Measurements from ENCODE around the gene FSIP1.

Gene FSIP1

DNA sequence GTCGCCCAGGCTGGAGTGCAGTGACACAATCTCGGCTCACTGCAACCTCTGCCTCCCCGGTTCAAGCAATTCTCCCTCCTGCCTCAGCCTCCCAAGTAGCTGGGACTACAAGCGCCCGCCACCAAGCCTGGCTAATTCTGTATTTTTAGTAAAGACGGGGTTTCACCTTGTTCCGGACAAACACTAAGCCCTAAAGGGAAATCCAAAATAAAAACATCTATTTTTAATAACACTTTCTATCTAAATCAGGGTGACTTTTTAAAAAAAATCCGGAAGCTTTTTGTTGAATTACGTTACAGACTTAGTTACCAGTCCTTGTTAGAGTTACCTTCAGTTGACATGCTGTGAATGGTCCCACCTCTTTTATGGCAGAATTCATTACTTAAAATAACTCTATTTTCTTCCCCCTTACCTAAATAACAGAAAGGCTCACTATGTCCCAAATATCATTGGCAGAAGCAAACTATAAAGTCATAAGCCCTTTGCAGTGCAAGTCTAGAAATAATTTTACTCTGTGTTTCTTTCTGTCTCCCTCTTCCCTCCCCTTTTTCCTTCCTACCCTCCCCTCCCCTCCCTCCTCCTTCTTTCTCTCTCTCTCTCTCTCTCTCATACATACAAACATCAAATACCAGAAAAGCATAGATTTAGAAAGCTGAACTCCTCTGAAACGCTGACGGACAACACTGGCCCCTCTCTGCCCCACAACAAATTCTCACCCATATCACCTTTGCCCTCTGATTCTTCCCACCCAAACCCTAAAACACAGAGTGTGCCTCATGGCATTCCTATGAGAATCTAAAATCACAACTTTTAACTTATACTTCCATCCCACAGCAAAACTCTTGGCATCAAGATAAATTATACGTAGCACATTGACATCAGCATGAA lies 183.4 kb downstream of the FSIP1 start:
- H3K36me3 ChIP-seq, result no peaks in the 10 kb centered on the region
- no peaks in the 10 kb centered on the region for H3K9me3 ChIP-seq (ENCODE audit: severe bottlenecking)
- TF ChIP-seq, protein P1, sequence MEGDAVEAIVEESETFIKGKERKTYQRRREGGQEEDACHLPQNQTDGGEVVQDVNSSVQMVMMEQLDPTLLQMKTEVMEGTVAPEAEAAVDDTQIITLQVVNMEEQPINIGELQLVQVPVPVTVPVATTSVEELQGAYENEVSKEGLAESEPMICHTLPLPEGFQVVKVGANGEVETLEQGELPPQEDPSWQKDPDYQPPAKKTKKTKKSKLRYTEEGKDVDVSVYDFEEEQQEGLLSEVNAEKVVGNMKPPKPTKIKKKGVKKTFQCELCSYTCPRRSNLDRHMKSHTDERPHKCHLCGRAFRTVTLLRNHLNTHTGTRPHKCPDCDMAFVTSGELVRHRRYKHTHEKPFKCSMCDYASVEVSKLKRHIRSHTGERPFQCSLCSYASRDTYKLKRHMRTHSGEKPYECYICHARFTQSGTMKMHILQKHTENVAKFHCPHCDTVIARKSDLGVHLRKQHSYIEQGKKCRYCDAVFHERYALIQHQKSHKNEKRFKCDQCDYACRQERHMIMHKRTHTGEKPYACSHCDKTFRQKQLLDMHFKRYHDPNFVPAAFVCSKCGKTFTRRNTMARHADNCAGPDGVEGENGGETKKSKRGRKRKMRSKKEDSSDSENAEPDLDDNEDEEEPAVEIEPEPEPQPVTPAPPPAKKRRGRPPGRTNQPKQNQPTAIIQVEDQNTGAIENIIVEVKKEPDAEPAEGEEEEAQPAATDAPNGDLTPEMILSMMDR (IDR thresholded peaks at IDR 0.05; ENCODE audit: low read depth, low read length), result no peak
- no peak overlapping the region for H3K27ac ChIP-seq
- no peak overlapping the region for H3K4me3 ChIP-seq (ENCODE audit: low read depth, low read length)
- no peak for DNase-seq
- peaks cover 30% of the 10 kb centered on the region for H3K27me3 ChIP-seq (ENCODE audit: insufficient read depth, low read depth, severe bottlenecking)

DNA sequence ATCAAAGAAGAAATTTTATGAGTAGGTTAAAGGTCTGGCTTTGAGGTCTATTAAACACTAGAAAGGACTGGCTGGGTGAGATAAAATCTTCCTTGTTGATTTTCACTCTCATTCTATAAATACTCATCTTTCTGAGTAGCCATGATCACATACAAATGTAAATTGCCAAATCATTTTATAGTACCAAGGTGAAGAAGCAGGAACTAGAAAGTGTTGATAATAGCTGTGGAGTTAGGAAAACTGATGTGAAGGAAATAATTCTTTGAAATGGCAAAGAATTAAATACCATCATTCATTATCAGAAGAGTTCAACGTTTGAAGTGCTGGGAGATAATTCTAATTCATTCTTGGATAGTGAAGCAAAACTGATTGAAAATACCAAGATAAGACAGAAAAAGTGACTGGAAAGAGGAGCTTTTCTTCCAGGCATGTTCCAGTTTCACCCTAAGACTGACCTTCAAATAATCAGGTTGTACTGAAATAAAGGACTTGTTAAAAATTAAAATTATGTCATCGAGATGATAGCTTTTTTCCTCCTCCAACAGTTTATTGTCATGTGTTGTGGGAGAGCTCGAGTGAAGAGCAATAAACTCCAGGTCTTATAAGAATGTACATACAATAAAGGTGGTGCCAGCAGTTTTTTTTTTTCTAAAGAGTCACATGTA lies 184.3 kb downstream of the FSIP1 start:
- TF ChIP-seq, protein P1 (IDR thresholded peaks at IDR 0.05; ENCODE audit: low read depth, low read length), result no peak
- Histone ChIP-seq H3K27ac (no peak overlapping the region), H3K4me3 (ENCODE audit: low read depth, low read length) (no peak overlapping the region), H3K9me3 (ENCODE audit: severe bottlenecking) (no peaks in the 10 kb centered on the region), H3K36me3 (no peaks in the 10 kb centered on the region), H3K27me3 (ENCODE audit: insufficient read depth, low read depth, severe bottlenecking) (peaks cover 25% of the 10 kb centered on the region)
- no peak for DNase-seq

DNA sequence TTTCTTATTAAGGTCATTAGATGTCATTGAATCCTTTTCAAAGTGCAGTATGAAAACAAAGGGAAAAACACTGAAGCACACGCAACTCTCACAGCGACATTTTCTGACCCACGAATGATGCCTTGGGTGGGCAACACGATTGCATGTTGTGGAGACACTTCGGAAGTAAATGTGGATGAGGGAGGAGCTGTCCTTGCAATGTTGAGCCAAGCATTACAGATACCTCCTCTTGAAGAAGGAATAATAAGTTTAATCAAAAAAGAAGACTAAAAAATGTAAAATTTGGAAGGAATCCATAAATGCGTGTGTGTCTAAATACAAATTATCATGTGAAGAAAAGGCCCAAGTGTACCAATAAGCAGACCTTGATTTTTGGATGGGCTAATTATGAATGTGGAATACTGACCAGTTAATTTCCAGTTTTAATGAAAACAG lies 184.9 kb downstream of the FSIP1 start:
- Histone ChIP-seq H3K27me3 (ENCODE audit: insufficient read depth, low read depth, severe bottlenecking) (peaks cover 23% of the 10 kb centered on the region), H3K4me3 (ENCODE audit: low read depth, low read length) (no peak overlapping the region), H3K27ac (no peak overlapping the region), H3K36me3 (no peaks in the 10 kb centered on the region), H3K9me3 (ENCODE audit: severe bottlenecking) (no peaks in the 10 kb centered on the region)
- DNase-seq, result no peak
- TF ChIP-seq, protein P1 (IDR thresholded peaks at IDR 0.05; ENCODE audit: low read depth, low read length), result no peak

DNA sequence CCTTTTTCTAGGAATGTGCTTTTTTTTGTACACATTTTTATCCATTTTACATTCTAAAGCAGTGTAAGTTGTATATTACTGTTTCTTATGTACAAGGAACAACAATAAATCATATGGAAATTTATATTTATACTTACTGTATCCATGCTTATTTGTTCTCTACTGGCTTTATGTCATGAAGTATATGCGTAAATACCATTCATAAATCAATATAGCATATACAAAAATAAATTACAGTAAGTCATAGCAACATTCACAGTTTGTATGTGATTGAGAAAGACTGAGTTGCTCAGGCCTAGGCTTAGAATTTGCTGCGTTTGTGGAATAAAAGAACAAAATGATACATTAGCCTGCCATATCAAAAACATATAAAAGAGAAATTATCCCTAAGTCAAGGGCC lies 185.3 kb downstream of the FSIP1 start:
- peaks cover 26% of the 10 kb centered on the region for H3K27me3 ChIP-seq (ENCODE audit: insufficient read depth, low read depth, severe bottlenecking)
- DNase-seq, result no peak
- no peak overlapping the region for H3K27ac ChIP-seq
- no peaks in the 10 kb centered on the region for H3K36me3 ChIP-seq
- no peak overlapping the region for H3K4me3 ChIP-seq (ENCODE audit: low read depth, low read length)
- no peaks in the 10 kb centered on the region for H3K9me3 ChIP-seq (ENCODE audit: severe bottlenecking)
- TF ChIP-seq, protein P1 (IDR thresholded peaks at IDR 0.05; ENCODE audit: low read depth, low read length), result no peak

DNA sequence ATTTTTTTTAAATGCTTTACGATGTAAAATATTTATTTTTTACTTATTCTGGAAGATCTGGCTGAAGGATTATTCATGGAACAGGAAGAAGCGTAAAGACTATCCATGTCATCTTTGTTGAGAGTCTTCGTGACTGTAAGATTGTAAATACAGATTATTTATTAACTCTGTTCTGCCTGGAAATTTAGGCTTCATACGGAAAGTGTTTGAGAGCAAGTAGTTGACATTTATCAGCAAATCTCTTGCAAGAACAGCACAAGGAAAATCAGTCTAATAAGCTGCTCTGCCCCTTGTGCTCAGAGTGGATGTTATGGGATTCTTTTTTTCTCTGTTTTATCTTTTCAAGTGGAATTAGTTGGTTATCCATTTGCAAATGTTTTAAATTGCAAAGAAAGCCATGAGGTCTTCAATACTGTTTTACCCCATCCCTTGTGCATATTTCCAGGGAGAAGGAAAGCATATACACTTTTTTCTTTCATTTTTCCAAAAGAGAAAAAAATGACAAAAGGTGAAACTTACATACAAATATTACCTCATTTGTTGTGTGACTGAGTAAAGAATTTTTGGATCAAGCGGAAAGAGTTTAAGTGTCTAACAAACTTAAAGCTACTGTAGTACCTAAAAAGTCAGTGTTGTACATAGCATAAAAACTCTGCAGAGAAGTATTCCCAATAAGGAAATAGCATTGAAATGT lies 186.1 kb downstream of the FSIP1 start:
- TF ChIP-seq, protein P1 (IDR thresholded peaks at IDR 0.05; ENCODE audit: low read depth, low read length), result no peak
- no peak overlapping the region for H3K27ac ChIP-seq
- no peaks in the 10 kb centered on the region for H3K9me3 ChIP-seq (ENCODE audit: severe bottlenecking)
- no peaks in the 10 kb centered on the region for H3K36me3 ChIP-seq
- DNase-seq, result no peak
- peaks cover 28% of the 10 kb centered on the region for H3K27me3 ChIP-seq (ENCODE audit: insufficient read depth, low read depth, severe bottlenecking)
- no peak overlapping the region for H3K4me3 ChIP-seq (ENCODE audit: low read depth, low read length)
